ENCODE results near the gene BET1L. TPM values are rescaled to one million over a fixed set of nuclear protein-coding genes. Genes with fewer than 3 reads are reported as not detected.

The BET1L gene
- total and polyA plus RNA-seq, 8 donors: 27.7 to 53.4 (median 41.2) TPM

DNA sequence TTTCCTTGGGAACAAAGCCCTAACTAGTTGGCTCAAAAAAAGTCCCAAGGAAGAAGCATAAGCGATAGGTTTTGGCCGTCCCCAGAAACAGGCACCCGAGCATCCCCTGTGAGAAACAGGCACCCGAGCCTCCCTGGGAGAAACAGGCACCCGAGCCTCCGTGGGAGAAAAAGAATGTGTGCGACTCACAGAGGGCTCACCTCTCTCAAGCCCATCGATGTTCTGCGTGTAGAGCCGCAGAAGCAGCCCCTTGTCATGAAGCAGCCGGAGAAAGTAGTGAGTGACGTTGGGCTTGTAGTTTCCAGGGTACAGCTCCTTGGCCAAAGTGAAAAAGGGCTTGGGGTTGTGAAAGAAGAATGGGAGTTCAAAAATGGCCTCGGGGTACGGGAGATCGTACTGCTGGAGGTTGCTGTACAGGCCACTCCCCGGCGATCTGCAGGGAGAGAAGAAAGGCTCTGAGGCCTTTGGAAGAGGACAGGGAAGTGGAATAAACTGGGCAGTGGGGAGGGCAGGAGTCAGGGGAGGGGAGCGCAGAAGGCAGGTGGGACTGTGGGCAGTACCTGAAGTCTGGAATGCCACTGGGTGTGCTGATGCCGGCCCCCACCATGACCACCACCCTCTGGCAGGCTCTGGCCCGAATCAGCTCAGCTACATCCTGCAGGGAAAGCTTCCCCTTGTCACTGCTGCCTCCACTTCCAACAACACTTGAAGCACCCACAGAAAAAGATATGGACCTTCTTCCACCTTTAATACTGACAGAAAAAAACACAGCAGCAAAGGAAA, 25.8 kb upstream of the BET1L start:
- ATAC-seq (no peak), DNase-seq (peak in 1 of 6 donors; percentile 38), FAIRE-seq (no peak)
- TF ChIP-seq, protein P1, sequence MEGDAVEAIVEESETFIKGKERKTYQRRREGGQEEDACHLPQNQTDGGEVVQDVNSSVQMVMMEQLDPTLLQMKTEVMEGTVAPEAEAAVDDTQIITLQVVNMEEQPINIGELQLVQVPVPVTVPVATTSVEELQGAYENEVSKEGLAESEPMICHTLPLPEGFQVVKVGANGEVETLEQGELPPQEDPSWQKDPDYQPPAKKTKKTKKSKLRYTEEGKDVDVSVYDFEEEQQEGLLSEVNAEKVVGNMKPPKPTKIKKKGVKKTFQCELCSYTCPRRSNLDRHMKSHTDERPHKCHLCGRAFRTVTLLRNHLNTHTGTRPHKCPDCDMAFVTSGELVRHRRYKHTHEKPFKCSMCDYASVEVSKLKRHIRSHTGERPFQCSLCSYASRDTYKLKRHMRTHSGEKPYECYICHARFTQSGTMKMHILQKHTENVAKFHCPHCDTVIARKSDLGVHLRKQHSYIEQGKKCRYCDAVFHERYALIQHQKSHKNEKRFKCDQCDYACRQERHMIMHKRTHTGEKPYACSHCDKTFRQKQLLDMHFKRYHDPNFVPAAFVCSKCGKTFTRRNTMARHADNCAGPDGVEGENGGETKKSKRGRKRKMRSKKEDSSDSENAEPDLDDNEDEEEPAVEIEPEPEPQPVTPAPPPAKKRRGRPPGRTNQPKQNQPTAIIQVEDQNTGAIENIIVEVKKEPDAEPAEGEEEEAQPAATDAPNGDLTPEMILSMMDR (IDR thresholded peaks at IDR 0.05): no peak
- Histone ChIP-seq H3K27me3 (no peaks in the 10 kb centered on the region), H3K27ac (no peak overlapping the region), H3K36me3 (no peaks in the 10 kb centered on the region), H3K4me1 (peaks cover 5 to 15% (median 9%) of the 10 kb centered on the region in 3 donors), H3K9me3 (no peaks in the 10 kb centered on the region), H3K4me3 (no peak overlapping the region)
- intact Hi-C loops (cut with DNase I): no loop called here
- WGBS, 2 donors: 89 to 91% methylated on average over 20 of the region's 20 CpGs

DNA sequence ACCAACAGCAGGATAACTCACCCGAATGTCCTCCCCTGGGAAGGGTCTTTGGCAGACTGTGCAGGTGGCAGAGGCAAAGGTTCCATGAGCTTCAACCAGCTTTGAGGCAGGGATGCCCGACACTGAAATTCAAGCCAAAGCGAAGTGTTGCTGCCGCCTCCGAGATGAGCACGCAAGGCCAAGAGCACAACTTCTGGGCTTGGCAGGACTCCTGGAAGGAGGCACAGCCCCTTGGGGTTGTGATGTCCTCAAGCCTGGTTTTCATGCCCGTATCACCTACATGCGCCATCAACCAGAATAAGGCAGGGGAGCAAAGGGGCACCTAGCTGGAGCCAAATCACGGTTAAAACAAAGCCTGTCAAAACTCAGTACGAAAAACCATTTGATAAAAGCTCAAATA, 23.2 kb upstream of the BET1L start:
- no peaks in the 10 kb centered on the region for H3K9me3 ChIP-seq
- no peak for FAIRE-seq
- H3K27me3 ChIP-seq: no peaks in the 10 kb centered on the region
- intact Hi-C loops (cut with DNase I): no loop called here
- no peaks in the 10 kb centered on the region for H3K36me3 ChIP-seq
- ATAC-seq: no peak
- H3K4me3 ChIP-seq: no peak overlapping the region
- peaks cover 0 to 6% (median 6%) of the 10 kb centered on the region in 3 donors for H3K4me1 ChIP-seq
- DNase-seq: peak in 1 of 6 donors; percentile 26
- TF ChIP-seq, protein P1 (IDR thresholded peaks at IDR 0.05): no peak
- no peak overlapping the region for H3K27ac ChIP-seq
- WGBS, 2 donors: 93 to 97% methylated on average over 10 of the region's 10 CpGs

DNA sequence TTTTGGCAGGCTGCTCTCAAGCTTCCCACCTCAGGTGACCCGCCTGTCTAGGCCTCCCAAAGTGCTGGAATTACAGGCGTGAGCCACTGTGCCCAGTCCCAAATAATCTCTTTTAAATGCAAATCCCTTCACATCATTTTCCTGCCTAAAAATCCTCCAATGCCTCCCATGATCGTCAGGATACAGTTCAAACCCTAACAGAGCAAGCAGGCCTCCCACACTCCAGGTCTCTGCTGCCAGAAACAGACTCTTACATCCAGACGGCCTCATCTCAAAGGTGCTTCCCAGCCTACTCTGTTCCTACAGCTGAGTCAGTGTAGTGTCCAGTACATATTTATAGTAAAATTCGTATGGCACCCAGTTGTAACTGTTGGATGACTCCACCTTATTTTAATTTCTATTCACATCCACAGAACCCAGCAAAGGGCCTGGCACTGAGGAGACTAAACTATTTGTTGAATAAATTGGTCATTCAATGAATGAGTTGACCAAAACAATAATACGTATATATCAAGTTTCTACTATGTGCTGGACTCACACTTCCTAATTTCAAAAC, 20.7 kb upstream of the BET1L start:
- H3K4me3 ChIP-seq: no peak overlapping the region
- ATAC-seq (no peak), DNase-seq (no peak), FAIRE-seq (no peak)
- H3K4me1 ChIP-seq: no peaks in the 10 kb centered on the region
- no peaks in the 10 kb centered on the region for H3K27me3 ChIP-seq
- H3K27ac ChIP-seq: no peak overlapping the region
- TF ChIP-seq, protein P1 (IDR thresholded peaks at IDR 0.05): no peak
- WGBS, 2 donors: 76 to 90% methylated on average over 6 of the region's 6 CpGs
- H3K36me3 ChIP-seq: no peaks in the 10 kb centered on the region
- no peaks in the 10 kb centered on the region for H3K9me3 ChIP-seq
- intact Hi-C loops (cut with DNase I): no loop called here

DNA sequence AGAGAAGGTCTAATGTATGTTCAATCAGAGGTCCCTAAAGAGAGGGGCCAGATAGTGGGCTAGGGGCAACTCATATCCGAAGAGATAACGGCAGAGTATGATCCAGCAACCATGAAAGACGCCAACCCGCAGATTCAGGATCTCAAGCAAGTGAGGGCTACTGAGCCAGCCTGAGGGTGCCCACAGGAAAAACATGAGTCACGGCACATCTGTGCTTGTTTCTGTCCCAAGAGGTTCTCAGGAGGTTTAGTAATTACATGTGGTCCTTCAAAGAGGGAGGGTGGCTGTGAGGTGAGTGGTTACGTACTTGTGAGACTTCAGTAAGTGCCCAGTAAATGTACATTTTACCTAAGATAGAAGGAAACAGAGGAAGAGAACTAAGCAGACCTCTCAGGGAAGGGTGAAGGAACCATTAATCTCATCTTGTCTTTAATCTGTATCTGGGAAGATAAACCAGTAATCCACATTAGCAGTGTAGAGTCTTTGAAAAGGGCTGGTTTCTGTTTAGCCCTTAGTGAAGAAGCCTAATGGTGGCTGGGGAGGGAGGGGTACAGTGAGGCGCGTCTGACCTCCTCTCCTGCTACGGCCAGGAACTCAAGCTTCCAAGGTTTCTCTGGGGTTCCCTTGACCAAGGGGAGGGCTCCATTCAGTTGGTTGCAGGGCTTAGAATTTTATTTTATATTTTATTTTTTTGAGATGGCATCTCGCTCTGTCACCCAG, 18.7 kb upstream of the BET1L start:
- ATAC-seq (no peak), FAIRE-seq (no peak), DNase-seq (peak in 1 of 6 donors; percentile 30)
- H3K36me3 ChIP-seq: no peaks in the 10 kb centered on the region
- H3K27ac ChIP-seq: no peak overlapping the region
- WGBS, 2 donors: 94 to 96% methylated on average over 10 of the region's 10 CpGs
- H3K9me3 ChIP-seq: no peaks in the 10 kb centered on the region
- no peaks in the 10 kb centered on the region for H3K4me1 ChIP-seq
- H3K27me3 ChIP-seq: no peaks in the 10 kb centered on the region
- TF ChIP-seq, protein P1 (IDR thresholded peaks at IDR 0.05): no peak
- intact Hi-C loops (cut with DNase I): no loop called here
- H3K4me3 ChIP-seq: no peak overlapping the region

All from pancreas (tissue), 10 donors.